Stimulated activated CD4-positive, alpha-beta T cell treated with anti-CD3 and anti-CD28 coated beads, Interleukin-1b, Interleukin-23, amount 100 ng/mL, for 24 hours (primary cell): ENCODE measurements around the gene PCDHGA4.
"Not testable (repeated sequence)": the region's sequence is repeated elsewhere in the genome, so short reads cannot be mapped to it uniquely, and the experiment has no call there.

Source experiments
- DNase-seq, 4 experiments: peaks; one replicate each; pipeline ENCODE4 v3.0.0-alpha.2; 2020; ENCODE audit warnings: low read depth in 4 of 4, low spot score in 1 of 4

The PCDHGA4 gene

GRCh38 chr5:141382469-141383294, 27.9 kb downstream of the PCDHGA4 start, which contains the start of gene PCDHGA7:
Gene PCDHGA7 (plus strand): TSS chr5:141382742. CDS start chr5:141382900, 158 bp downstream.
- DNase-seq, result no peak

- no peak for DNase-seq
Observed at GRCh38 chr5:141383345-141383744, 28.5 kb downstream of the PCDHGA4 start.

- DNase-seq, result no peak
Observed at GRCh38 chr5:141384471-141385267, 29.8 kb downstream of the PCDHGA4 start.

- DNase-seq, result not testable (repeated sequence)
Observed at GRCh38 chr5:141387557-141388311, 32.9 kb downstream of the PCDHGA4 start, which contains the start of gene PCDHGB4. Gene PCDHGB4 (plus strand): TSS chr5:141387698. CDS start chr5:141387885, 187 bp downstream.

- DNase-seq, result no peak
Observed at GRCh38 chr5:141388661-141389060, 33.8 kb downstream of the PCDHGA4 start.

- no peak for DNase-seq
Observed at GRCh38 chr5:141389153-141390042, 34.6 kb downstream of the PCDHGA4 start.

- no peak for DNase-seq
Observed at GRCh38 chr5:141392429-141393198, 37.8 kb downstream of the PCDHGA4 start, which contains the start of gene PCDHGA8. Gene PCDHGA8 (plus strand): TSS chr5:141392633. CDS start chr5:141392814, 181 bp downstream.

GRCh38 chr5:141393267-141393666, 38.4 kb downstream of the PCDHGA4 start:
- no peak for DNase-seq

GRCh38 chr5:141394401-141395187, 39.8 kb downstream of the PCDHGA4 start:
- DNase-seq, result not testable (repeated sequence)

GRCh38 chr5:141397756-141398551, 43.1 kb downstream of the PCDHGA4 start, which contains the start of gene PCDHGB5:
Gene PCDHGB5 (plus strand): TSS chr5:141397947. CDS start chr5:141398128, 181 bp downstream.
- DNase-seq, result peak in 1 of 4 experiments; percentile 32

GRCh38 chr5:141398608-141399007, 43.8 kb downstream of the PCDHGA4 start:
- DNase-seq, result no peak

- DNase-seq, result no peak
Observed at GRCh38 chr5:141399555-141400258, 44.9 kb downstream of the PCDHGA4 start.

GRCh38 chr5:141402553-141403243, 47.9 kb downstream of the PCDHGA4 start, which contains the start of gene PCDHGA9:
Gene PCDHGA9 (plus strand): TSS chr5:141402778. CDS start chr5:141402953, 175 bp downstream.
- DNase-seq, result peak in 1 of 4 experiments; percentile 11

- no peak for DNase-seq
Observed at GRCh38 chr5:141403387-141403786, 48.6 kb downstream of the PCDHGA4 start.
